HL-60/S4 (cell line): ENCODE measurements around the gene VPS37B.
"Not testable (repeated sequence)": the region's sequence is repeated elsewhere in the genome, so short reads cannot be mapped to it uniquely, and the experiment has no call there.

Source experiments
- in situ Hi-C: fragments of 300-500 bp; cut with MboI; formaldehyde crosslinking; loops from 2 replicates; pipeline ENCODE4 v1.14.3; 2022; ENCODE audit warnings: low sequenced_read_pairs

The VPS37B gene

DNA sequence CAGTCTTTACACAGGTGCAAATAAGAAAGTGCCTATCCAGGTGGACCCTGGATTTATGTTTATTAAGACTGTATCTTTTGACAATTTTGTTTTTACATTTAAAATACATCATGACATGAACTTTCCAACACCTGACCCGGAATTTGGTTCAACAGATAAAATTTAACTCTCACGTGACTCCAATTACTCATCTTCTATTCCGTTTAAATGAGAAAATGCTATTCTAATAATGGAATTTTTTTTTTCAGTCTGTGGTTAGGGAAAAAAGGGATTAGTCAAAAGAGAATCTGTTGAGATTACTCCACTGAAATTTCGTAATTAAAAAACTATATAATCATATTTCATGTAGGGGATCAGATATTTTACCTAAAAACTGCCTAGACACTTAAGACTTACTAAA lies 11.1 kb downstream of the VPS37B start:
- in situ Hi-C loops: no loop called here

- in situ Hi-C loops: no loop called here
Observed at GRCh38 chr12:122884091-122884826, 11.7 kb downstream of the VPS37B start.

GRCh38 chr12:122882908-122883558 lies 12.9 kb downstream of the VPS37B start:
- in situ Hi-C loops: no loop called here

- in situ Hi-C loops: no loop called here
Observed at GRCh38 chr12:122880668-122881067, 15.3 kb downstream of the VPS37B start.

GRCh38 chr12:122880155-122880667 lies 15.7 kb downstream of the VPS37B start:
- in situ Hi-C loops: no loop called here

DNA sequence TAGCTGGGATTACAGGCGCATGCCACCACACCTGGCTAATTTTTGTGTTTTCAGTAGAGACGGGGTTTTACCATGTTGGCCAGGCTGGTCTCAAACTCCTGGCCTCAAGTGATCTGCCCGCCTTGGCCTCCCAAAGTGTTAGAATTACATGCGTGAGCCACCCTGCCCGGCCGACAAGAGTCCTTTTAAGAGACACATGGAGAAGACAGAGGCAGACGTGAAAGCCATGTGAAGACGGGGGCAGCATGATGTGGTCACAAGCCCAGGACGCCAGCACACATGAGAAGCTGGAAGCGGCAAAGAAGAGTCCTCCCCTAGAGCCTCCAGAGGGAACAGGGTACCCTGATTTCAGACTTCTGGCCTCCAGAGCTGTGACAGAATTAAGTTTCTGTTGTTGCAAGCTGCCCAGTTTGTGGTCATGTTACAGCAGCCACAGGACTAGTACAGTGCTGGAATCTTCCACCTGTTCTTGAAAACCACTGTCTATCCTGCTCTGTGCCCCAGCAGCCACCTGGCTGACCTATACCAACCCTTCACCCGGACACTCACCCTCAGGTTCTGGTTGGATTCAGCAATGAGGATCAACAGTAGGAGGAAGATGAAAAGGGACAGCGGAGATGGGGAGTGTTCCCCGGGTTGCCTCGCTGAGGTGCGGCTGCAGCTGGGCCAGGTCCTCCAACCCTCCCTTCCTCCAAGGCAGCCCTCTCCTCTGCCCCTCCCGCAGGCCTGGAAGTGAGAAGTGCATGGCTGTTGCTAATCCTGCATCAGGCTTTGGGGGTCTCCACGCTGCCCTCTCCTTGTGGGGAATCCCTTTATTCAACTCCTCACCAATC lies 16.9 kb downstream of the VPS37B start:
- in situ Hi-C loops: no loop called here

GRCh38 chr12:122876731-122877130 lies 19.2 kb downstream of the VPS37B start:
- in situ Hi-C loops: no loop called here

DNA sequence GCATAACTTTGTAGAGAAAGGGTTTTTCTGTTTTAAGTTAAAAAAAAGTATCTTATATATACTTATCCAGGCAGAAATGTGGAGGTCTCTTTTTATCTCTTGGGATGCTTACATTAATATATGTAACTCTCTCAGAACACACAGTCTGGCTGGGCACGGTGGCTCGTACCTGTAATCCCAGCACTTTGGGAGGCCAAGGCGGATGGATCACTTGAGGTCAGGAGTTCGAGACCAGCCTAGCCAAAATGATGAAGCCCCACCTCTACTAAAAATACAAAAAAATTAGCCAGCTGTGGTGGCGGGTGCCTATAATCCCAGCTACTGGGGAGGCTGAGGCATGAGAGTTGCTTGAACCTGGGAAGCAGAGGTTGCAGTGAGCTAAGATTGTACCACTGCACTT lies 19.6 kb downstream of the VPS37B start:
- in situ Hi-C loops: not testable (repeated sequence)

DNA sequence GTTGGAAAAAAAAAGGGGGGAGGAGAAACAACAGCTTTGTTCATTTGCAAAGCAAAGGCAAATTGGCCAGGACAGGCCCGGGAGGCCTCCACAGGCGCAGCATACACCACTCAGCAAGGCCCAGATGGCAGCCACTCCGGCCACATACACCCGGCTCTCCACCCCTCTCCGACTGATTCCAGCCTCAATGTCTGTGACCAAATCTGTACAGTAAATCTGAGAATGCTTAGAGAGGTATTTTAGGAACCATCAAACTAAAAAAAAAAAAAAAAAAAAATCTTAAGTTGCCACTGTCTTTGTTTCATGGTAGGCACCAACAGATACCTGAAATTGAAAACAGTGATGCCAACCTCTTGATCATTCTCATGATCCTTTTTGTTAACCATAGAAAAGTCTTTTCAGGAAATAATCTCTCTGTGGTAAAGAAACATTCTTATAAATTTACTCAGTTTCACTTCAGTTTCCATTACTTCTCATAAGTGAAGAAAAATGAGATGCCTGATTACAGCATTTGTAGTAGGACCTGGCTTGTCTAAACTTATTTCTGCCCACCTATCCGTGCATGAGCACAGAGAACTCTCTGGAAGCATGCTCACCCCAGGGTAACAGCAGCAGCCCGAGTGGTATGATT lies 20.2 kb downstream of the VPS37B start:
- in situ Hi-C loops: no loop called here

- in situ Hi-C loops: loop anchor here (25.0 kb wide), 1 partner anchor 363 kb away; the partner anchor contains the start of genes MPHOSPH9 and MTRFR
Observed at GRCh38 chr12:122874081-122874480, 21.8 kb downstream of the VPS37B start.

GRCh38 chr12:122873540-122873939 lies 22.4 kb downstream of the VPS37B start:
- in situ Hi-C loops: loop anchor here (25.0 kb wide), 1 partner anchor 364 kb away; the partner anchor contains the start of genes MPHOSPH9 and MTRFR

DNA sequence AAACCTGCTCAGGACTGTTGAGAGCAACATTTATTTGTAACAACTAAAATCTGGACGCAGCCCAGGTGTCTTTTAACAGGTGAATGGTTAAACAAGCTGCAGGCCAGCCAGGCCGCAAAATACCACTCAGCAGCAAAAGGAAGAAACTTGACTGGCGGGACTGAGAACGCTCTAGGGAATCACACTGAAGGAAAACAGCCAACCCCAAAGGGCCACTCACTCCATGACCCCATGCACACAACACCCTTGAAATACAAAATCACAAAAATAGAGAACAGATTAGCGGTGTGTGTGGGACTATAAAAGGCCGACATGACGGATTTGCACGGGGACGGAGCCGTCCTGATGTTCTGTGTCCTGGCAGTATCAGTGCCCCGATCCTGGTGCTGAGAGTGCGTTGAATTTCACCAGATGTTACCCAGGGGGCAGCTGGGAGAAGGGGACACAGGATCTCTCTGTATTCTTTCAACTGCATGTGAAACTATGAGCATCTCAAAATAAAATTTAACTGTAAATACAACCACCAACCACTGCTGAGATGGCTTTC lies 23.0 kb downstream of the VPS37B start:
- in situ Hi-C loops: loop anchor here (25.0 kb wide), 1 partner anchor 364 kb away; the partner anchor contains the start of genes MPHOSPH9 and MTRFR

GRCh38 chr12:122871851-122872780 lies 23.8 kb downstream of the VPS37B start:
- in situ Hi-C loops: loop anchor here (25.0 kb wide), 1 partner anchor 365 kb away; the partner anchor contains the start of genes MPHOSPH9 and MTRFR

- in situ Hi-C loops: loop anchor here (25.0 kb wide), 1 partner anchor 366 kb away; the partner anchor contains the start of genes MPHOSPH9 and MTRFR
Observed at GRCh38 chr12:122870867-122871664, 24.9 kb downstream of the VPS37B start.

GRCh38 chr12:122870163-122870842 lies 25.6 kb downstream of the VPS37B start:
- in situ Hi-C loops: loop anchor here (25.0 kb wide), 1 partner anchor 367 kb away; the partner anchor contains the start of genes MPHOSPH9 and MTRFR

DNA sequence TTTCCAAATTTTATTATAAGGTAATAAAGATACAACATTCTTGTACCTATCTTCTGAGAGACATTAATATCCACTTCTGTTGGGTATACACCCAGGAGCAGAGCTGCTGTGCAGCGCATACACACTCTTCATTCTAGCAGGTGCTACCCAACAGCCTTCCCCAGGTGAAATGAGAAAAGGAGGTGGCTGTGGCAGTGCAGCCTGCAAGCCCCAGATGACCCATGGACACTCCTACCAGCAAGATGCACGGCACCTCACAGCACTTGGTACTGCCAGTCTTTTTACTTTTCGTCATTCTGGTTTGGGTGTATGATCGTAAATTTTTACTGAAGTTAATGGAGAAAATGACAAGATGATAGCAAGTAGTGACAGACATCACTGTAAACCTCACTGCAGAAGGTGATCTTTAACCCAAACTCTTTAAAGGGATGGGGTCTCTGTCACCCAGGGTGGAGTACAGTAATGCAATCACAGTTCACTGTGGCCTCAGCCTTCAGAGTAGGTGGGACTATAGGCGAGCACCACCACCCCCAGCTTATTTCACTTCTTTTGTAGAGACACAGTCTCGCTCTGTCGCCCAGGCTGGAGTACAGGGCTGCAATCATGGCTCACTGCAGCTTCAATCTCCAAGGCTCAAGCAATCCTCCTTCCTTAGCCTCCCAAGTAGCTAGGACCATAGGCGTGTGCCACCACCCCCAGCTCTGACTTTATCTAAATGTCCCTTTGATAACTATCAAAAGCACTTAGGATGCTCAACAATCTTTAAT lies 26.5 kb downstream of the VPS37B start:
- in situ Hi-C loops: loop anchor here (25.0 kb wide), 1 partner anchor 368 kb away; the partner anchor contains the start of genes MPHOSPH9 and MTRFR
